NAMALWA (cell line): Measurements from ENCODE around the gene ARHGEF4.

Experiments
- DNase-seq: peaks from one replicate; pipeline ENCODE4 v3.0.0-alpha.2; 2015; ENCODE audit warnings: low spot score

Gene ARHGEF4

DNA sequence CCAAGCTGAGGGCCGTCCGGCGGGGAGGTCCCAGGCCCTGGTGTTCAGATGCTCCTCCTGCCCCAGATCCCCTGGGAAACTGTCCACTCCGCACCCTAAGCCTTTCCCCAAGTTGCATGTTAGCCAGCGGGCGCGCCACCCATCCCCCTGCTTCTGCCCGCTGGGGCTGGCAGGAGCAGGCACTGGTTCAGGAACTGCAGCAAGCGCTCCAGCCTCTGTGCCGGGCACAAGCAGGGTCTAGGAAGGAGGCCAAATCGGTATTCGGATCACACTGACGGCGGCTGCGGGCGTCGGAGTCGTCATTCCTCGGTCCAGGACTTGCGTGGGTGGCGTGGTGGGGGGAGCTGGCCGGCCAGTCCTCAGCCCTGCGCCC lies 202.8 kb downstream of the ARHGEF4 start:
- DNase-seq, result no peak

DNA sequence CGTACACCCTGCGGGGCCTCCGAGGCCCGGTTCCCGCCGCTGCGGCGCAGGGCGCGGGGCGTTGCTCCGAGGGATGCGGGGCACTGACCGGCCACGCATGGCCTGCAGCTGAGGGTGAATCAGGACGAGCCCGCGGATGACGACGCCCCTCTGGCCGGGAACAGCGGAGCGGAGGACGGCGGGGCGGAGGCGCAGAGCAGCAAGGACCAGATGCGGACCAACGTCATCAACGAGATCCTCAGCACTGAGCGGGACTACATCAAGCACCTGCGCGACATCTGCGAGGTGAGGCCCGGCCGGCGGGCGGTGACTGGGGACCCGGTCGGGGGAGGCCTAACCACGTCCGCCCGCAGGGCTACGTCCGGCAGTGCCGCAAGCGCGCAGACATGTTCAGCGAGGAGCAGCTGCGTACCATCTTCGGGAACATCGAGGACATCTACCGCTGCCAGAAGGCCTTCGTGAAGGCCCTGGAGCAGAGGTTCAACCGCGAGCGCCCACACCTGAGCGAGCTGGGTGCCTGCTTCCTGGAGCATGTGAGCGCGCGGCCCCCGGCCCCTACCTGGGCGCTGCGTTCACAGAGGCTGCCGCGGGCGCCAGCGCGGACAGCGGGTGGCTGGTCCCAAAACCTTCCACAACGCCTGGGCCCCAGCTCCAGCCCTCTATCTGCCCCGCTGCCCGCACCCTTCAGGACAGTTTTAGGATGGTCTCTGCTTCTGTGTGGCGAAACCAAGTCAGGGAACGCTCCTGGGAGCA lies 203.4 kb downstream of the ARHGEF4 start:
- no peak for DNase-seq

DNA sequence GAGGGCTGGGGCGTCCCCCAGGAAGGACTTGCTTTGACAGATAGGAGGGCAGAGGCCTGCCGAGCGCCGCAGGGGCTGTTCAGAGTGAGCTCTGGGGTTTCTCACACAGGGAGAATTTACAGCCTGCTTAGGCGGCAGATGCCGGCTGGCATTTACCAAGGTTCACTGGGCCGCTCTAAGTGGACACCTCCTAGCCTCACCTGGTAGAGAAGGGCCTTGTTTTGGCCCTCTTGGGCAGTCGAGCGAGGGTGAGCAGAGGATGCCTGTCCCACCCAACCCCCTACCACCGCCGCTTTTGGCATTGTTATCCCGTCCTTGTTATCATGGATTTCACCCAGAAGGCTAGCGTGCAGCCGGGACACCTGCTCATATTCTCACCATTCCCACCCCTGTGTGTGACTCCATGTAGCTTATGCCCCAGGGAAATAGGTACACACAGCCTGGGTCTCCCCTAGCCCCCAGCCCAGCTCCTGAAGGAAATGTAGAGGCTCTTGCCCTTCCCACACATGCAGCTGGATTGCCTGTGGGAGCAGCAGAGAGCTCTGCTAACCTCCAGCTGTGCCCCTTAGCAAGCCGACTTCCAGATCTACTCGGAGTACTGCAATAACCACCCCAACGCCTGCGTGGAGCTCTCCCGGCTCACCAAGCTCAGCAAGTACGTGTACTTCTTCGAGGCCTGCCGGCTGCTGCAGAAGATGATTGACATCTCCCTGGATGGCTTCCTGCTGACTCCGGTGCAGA lies 204.1 kb downstream of the ARHGEF4 start:
- DNase-seq, result no peak

DNA sequence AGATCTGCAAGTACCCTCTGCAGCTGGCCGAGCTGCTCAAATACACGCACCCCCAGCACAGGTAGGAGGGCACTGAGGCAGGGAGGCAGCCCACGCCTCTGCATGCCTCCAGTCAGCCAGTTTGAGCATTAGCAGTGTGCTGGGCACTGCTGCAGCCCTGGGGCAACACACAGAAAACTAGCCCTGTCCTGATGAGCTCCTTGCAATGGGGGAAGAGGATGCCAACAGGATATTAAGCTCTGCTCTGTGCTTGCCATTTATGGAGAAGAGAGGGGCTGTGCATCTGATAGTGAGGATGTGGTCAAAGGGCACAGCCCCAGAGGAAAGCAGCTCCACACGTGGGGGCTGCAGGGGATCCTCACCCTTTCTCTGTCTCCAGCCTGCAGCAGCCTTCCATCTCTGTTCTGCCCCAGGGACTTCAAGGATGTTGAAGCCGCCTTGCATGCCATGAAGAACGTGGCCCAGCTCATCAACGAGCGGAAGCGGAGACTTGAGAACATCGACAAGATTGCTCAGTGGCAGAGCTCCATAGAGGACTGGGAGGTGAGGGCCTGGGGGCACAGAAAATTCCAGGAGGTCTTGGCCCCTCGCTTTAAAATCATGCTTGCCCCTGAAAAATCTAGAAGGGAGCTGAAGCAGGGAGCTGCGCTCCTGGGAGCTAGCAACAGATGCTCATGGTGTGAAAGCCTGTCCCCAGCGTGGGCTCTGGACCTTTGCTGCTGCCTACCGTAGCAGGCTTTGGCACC lies 204.9 kb downstream of the ARHGEF4 start:
- DNase-seq, result no peak

DNA sequence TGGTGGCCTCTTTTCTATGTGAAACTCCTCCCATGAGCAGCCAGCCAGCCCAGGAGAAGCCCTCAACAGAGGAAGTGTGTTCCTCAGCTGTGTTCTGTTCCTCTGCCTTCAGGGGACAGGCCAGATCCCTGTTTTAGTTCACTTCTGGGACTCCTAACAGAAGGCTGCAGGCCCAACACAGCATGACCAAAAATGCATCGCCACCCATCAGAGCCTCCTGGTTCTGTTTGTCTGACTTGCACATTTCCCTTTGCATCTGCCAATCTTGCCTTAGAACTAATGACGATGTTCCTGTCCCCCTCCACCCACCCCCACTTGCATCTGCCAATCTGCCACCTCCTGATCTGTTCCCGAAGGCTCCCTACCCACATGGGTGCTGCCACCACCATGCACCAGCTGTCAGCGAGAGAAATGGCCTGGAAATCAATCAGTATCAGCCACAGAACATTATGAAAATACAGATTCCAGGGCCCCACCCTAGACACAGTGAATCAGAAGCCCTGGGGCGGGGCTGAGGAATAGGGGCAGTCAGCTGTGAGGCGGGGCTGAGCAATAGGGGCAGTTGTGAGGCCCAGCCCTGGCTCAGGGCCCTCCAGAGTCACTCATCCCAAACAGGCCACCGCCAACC lies 205.5 kb downstream of the ARHGEF4 start:
- no peak for DNase-seq

DNA sequence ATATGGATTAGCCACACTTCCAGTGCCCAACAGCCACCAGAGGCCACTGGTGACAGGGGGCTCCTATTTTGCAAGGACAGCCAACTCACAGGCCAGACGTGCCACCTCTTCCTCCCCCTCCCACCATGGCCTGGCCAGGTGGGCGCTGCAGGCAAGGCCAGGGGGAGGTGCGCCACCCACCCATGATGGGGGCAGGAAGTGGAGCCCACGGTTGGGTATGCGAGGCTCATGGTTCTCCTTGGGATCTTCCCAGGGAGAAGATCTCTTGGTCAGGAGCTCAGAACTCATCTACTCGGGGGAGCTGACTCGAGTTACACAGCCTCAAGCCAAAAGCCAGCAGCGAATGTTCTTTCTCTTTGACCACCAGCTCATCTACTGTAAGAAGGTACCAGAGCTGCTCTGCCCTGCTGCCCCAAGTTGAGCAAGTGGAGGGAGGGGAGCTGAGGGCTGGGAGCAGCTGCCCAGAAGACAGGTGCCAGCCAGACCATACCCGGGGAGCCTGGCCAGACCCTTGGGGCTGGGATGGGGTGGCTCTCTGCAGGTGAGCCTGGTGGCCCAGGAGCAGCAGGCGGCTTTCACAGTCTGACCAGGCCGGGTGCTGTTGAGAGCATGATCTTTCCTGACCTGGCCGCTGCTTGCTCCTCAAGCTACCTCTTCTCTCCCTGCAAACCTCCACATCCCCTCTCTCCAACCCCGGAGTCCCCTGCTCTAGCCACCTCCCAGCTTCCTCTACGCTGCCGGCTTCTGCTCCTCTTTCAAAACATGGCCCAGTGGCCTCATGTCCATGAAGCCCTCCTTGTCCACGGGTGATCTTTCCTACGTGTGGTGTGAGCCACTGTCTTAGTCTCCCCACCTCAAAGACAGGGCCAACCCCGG lies 206.7 kb downstream of the ARHGEF4 start:
- DNase-seq, result no peak

DNA sequence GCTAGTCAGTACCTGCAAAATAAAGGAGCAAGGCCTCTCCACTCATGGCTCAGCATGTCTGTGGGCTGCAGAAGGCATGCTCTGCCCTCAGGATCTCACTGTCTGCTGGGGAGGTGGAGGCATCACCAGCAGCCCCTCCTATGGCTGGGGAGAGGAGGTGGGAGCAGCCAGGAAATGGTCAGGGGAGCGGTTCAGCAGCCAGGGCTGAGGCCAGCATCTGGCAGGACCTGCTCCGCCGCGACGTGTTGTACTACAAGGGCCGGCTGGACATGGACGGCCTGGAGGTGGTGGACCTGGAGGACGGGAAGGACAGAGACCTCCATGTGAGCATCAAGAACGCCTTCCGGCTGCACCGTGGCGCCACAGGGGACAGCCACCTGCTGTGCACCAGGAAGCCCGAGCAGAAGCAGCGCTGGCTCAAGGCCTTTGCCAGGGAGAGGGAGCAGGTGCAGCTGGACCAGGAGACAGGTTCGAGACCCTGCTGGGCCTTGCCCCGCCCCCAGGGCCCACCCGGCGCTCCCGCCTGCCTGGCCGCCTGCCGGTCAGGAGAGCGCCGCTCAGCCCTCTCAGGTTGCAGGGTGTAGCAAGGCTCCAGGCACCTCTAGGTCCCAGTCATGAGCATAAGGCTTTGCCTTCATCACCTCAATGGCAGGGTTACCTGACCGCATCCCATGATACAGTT lies 207.5 kb downstream of the ARHGEF4 start:
- no peak for DNase-seq

DNA sequence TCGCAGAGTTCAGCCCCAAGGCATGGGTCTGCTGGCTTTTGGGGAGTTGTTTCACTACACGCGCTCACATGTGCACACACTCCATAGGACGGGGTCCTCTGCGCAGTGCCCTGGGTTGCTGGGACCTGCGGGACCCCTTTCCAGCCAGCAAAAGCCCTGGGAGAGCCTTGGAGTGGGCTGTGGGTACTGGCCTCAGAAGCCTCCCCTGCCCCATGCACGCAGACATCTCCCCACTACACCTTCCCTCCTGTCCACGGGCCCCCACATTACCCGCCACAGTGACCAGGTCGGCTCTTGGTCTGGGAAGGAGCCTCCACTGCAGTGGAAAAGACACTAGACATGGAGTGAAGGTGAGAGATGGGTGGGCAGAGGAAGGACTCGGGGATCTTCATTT lies 208.0 kb downstream of the ARHGEF4 start:
- DNase-seq, result no peak

DNA sequence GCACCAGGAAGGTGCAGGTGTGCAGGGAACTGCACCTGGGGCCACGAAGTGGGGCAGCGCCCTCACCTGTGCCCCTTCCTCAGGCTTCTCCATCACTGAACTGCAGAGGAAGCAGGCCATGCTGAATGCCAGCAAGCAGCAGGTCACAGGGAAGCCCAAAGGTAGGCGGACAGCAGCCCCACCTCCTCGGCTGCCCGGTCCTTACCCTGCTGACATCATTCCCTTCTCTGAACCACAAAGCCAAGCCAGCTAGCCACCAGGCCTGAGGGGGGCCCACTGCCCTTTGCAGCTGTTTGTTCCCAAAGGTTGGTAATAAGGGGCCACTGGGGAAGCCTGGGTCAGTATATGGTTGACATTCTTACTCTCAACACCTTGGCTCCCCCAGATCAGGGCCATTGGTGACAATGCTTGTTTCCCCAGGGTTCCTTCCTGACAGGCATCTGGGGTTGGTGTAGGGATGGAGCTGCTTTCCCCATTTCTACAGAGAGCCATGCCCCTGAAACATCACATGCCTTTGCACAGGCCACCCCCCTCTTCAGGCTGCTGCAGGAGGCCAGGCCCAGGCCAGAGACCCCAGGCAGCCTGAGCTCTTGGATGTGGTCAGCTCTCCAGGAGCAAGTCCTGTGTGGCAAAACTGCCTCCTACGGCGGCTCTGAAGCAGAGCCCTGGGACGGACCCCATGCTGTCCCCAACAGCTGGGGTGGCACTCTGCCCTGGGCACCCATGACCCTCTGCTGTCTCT lies 208.7 kb downstream of the ARHGEF4 start:
- DNase-seq, result no peak

DNA sequence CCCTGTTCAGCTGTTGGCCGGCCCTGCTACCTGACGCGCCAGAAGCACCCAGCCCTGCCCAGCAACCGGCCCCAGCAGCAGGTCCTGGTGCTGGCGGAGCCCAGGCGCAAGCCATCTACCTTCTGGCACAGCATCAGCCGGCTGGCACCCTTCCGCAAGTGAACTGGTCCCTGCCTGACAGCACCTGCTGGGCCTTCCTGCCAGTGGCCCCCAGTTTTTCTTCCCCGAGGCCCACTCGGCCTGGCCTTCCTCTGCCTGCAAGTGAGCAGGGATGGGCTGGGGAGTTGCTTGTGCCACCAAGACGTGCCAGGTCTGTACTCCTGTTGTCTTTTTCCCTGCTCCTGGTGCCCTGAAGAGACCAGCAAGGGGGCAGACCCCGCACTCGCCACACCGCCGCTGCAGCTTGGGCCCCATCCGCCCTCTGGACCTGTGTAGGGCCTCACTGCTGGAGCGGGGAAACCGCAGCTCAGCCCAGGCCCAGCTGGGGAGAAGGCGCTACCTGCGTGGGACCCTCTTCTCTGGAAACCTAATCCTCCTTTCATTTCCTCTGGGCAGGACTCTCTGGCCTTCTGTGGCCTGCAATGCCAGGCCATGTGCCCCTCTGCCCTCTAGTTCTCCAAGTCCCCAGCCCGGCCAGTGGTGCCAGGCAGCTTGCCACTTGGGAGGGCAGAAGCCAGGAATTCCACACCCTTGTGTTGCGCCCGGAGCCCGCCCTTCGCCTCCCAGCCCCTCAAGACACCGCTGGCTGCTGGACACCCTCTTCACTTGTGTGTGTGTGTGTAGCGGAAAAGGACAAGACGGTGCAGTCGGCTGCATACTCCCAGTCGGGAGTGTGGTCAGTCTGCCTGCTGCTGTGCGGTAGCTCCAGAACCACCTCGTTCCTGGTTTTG lies 209.6 kb downstream of the ARHGEF4 start:
- no peak for DNase-seq

DNA sequence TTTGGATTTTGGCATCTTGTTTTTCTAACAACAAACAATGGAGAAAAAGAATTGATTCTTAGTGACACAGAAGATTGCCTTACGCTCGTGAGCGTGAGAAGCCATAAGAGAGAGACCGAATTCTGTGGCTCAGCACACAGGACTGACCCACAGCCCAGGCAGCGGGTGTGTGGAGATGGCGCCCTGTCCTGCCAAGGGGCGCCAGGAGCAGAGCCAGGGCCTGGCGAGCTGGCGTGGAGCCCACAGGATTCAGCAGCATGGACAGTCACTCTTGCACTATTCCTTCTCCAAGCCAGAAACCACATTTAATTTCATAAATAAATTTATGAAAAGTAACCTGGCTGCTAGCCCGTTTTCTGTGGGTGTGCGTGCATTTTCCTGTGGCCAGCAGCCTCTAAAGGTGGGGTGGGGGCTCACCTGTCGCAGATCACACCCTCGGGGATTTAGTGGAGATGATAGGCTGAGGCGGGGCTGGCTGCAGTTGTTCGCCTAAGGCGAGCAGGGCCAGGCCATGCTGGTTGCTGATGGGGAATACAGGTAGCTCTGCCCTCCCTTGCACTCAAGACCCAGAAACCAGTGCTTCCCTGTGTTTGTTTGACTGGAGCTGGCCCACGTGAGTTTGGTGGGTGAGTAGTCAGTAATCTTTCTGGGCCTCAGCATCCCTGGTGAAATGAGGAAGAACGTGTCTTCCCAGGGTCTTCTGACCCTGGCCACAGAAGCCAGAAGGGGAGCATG lies 210.4 kb downstream of the ARHGEF4 start:
- no peak for DNase-seq

DNA sequence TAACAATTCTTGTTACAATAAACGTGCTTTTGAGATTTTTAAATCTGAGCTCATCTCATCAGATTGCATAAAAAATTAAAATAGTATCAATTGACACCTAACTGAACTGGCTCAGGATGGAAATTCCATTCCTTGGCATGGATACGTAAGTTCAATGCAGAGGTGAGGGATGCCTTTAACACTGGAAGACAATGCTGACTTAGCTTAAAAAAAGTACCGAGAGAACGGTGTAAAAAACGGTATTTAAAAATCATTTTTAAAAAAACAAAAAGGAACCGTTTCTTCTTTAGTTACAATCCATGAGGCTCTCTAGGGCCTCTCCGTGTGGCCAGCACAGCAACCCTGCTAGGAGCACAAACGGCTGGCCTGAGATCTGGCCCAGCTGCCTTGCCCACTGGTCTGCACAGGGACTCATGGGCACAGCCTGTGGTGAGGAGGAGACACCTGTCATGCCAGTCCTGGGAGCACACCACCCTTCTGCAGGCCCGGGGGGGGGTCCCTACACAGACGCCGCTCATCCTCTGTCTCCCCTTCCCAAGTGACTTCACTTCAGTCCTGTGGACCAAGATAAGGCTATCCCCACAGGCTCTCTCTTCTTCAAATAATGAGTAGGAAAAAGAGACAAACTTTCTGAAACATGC lies 211.3 kb downstream of the ARHGEF4 start:
- DNase-seq, result no peak

DNA sequence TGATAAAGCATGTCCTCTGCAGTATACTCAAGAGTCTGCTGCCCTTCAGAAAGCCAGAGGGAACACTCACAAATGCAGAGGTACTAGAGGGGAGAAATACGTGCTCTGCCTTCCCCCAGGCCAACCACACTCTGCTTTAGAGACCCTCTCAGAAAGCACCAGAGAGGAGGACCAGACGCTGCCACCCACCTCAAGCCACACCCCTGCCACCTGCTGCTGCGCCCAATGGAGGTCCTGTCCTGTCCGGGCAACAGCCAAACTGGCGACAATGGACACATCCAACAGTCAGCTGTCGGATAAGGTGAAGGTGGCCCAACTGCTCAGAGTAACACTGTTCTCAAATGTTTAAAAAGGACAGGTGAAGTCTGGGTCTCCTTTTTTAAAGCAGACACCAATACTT lies 211.9 kb downstream of the ARHGEF4 start:
- DNase-seq, result no peak

DNA sequence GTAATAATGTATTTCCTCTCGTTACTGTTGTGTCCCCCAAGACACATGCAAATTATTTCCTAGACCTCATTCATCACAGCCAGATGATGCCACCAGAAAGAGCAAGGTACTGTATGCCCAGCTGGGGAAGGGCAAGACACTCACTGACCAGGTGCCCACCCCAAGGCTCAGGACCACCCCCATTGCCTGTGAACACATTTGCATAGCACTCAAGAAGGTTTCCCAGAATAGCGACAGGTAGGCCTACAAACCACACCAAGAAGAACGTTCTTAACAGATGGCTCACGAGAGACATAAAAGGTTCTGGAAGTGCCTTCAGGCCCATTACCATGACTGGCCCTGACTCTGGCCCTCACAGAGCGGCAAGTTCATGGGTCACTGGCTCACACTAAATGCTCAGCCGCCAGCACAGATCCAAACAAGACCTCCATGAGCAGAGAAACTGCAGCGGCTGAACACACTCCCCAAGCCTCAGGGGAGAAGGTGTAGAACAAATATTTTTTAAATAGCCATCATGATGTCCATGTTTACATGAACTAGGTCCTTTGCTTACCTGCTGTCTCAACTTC lies 212.5 kb downstream of the ARHGEF4 start:
- no peak for DNase-seq

DNA sequence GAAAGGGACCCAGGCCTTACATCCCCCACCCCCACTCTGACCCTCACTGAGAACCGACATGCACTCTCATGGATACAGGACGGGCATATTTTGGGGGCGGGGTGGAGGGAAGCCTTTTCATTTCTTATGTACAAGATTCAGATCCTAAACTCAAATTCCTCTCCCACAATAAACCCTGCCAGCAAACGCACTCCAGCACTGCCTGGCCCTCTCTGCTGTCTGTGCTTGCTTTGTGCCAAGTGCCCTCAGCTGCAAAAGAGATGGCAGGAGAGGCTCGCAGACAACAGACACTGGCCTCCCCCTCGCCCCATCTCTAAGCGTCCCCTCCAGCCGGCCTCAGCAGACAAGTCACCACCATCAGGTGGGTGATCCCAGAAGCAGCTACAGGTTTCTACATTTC lies 214.2 kb downstream of the ARHGEF4 start:
- no peak for DNase-seq

DNA sequence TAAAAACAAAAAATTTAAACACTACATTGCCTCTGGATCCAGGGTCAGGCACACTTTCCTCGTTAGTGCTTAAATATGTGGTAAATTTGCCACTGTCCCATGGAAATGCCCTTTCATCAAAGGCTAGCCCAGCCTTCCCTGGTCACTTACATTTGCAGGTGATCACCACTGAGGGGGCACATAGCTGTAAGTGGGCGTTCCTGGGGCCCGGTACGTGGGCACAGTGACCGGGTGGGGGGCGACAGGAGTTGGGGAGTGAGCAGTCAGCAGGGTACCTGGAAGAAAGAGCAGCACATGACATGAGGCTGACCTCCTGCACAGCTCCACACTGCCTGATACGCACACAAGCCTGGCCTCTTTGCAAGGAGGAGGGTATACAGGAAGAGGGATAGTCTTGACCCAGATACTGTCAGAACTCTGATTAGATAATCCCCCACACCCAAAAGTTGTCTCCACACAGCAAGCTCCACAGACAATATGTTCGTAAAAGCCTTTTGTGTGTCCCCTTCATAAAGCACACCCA lies 216.1 kb downstream of the ARHGEF4 start:
- DNase-seq, result no peak

DNA sequence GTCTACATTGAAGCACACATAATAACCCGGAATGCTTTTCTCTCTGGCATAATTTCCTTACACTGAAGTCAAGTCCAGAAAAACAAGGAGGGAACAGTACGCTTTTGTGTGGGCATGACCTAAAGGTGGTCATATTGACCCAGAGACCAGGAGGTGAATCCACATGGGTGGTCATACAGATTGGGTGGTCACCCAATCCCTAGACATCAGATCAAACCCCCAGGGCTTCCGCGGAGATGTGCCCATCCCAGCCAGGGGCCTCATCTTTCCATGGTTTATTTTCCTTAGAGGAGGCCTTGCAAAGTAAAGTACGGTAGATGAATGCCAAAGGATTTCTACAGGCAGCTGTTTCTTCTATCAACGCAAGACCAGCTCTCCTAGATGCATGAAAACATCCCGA lies 217.8 kb downstream of the ARHGEF4 start:
- DNase-seq, result no peak
